Loucy (cell line): ENCODE measurements around the gene GRB7.

Experiments used
- H2AFZ ChIP-seq: fragments of 200-600 bp; sonication (generic); 2 replicates; pipeline ENCODE4 v1.6.0; 2016; ENCODE audit warnings: antibody characterized with exemption, mild to moderate bottlenecking, low read length, moderate library complexity
- H3F3A ChIP-seq: fragments of 200-600 bp; 2 replicates; pipeline ENCODE4 v1.6.0; 2016; ENCODE audit warnings: antibody characterized with exemption, low read depth, mild to moderate bottlenecking
- H3K27me3 ChIP-seq: fragments of 200-600 bp; sonication (generic); 2 replicates; pipeline ENCODE4 v1.6.1; 2014; ENCODE audit warnings: low read length, mild to moderate bottlenecking; ENCODE audit not compliant: insufficient read depth, poor library complexity, severe bottlenecking
- H3K36me3 ChIP-seq: fragments of 200-600 bp; sonication (generic); 2 replicates; pipeline ENCODE4 v1.6.1; 2016; ENCODE audit warnings: low read length; ENCODE audit not compliant: insufficient read depth
- H3K4me1 ChIP-seq: fragments of 200-600 bp; sonication (generic); 2 replicates; pipeline ENCODE4 v1.5.1; 2014; ENCODE audit warnings: low read length, mild to moderate bottlenecking; ENCODE audit not compliant: insufficient read depth, poor library complexity, severe bottlenecking
- H3K4me2 ChIP-seq: fragments of 200-600 bp; sonication (generic); 2 replicates; pipeline ENCODE4 v1.6.0; 2014; ENCODE audit warnings: antibody characterized with exemption, low read length, low read depth, mild to moderate bottlenecking; ENCODE audit not compliant: poor library complexity, severe bottlenecking
- H3K4me3 ChIP-seq: fragments of 200-600 bp; sonication (generic); 2 replicates; pipeline ENCODE4 v1.5.1; 2014; ENCODE audit warnings: low read length, mild to moderate bottlenecking, mixed read lengths; ENCODE audit not compliant: poor library complexity, severe bottlenecking
- H3K79me2 ChIP-seq: fragments of 200-600 bp; sonication (generic); 2 replicates; pipeline ENCODE4 v1.6.1; 2014; ENCODE audit warnings: low read length; ENCODE audit not compliant: insufficient read depth
- H3K9ac ChIP-seq: fragments of 200-600 bp; sonication (generic); 2 replicates; pipeline ENCODE4 v1.6.0; 2014; ENCODE audit warnings: mild to moderate bottlenecking, low read depth, low read length, moderate library complexity; ENCODE audit not compliant: poor library complexity, severe bottlenecking
- H3K9me2 ChIP-seq: fragments of 200-600 bp; sonication (generic); replicated peaks from 2 replicates; pipeline ENCODE4 v1.6.1; 2016; ENCODE audit warnings: low read depth, low read length, mixed read lengths
- H3K9me3 ChIP-seq: fragments of 200-600 bp; sonication (generic); 2 replicates; pipeline ENCODE4 v1.6.1; 2014; ENCODE audit warnings: mild to moderate bottlenecking, antibody characterized with exemption, low read length, low read depth; ENCODE audit not compliant: insufficient read depth
- H4K20me1 ChIP-seq: fragments of 200-600 bp; sonication (generic); 2 replicates; pipeline ENCODE4 v1.6.0; 2014; ENCODE audit warnings: antibody characterized with exemption, low read length, mild to moderate bottlenecking; ENCODE audit not compliant: insufficient read depth, poor library complexity, severe bottlenecking
- CTCF ChIP-seq: fragments of 200-600 bp; sonication (generic); conservative IDR thresholded peaks from 2 replicates; pipeline ENCODE4 v1.5.1; 2014; ENCODE audit warnings: mild to moderate bottlenecking, antibody characterized with exemption, low read length
- EZH2phosphoT487 ChIP-seq: fragments of 200-600 bp; IDR thresholded peaks from 2 replicates; pipeline ENCODE4 v1.6.1; 2018; ENCODE audit warnings: antibody characterized with exemption, mild to moderate bottlenecking, moderate library complexity, borderline replicate concordance

GRB7 gene

GRCh38 chr17:39781861-39782213, 44.1 kb downstream of the GRB7 start:
- TF ChIP-seq CTCF (no peak), EZH2phosphoT487 (no peak)
- no peaks in the 10 kb centered on the region for H3F3A ChIP-seq
- H3K9ac ChIP-seq: no peak overlapping the region
- no peak overlapping the region for H3K4me3 ChIP-seq
- no peak overlapping the region for H2AFZ ChIP-seq
- H3K4me1 ChIP-seq: peaks cover 7% of the 10 kb centered on the region
- H3K36me3 ChIP-seq: no peaks in the 10 kb centered on the region
- no peaks in the 10 kb centered on the region for H3K9me3 ChIP-seq
- H4K20me1 ChIP-seq: no peaks in the 10 kb centered on the region
- peaks cover 60% of the 10 kb centered on the region for H3K27me3 ChIP-seq
- no peaks in the 10 kb centered on the region for H3K9me2 ChIP-seq
- H3K4me2 ChIP-seq: no peak overlapping the region
- H3K79me2 ChIP-seq: no peaks in the 10 kb centered on the region

- Histone ChIP-seq H3K79me2 (no peaks in the 10 kb centered on the region), H3F3A (no peaks in the 10 kb centered on the region), H3K4me2 (no peak overlapping the region), H3K9me3 (no peaks in the 10 kb centered on the region), H4K20me1 (no peaks in the 10 kb centered on the region), H2AFZ (no peak overlapping the region), H3K36me3 (no peaks in the 10 kb centered on the region), H3K9ac (no peak overlapping the region), H3K9me2 (no peaks in the 10 kb centered on the region), H3K27me3 (peaks cover 56% of the 10 kb centered on the region), H3K4me1 (peaks cover 7% of the 10 kb centered on the region), H3K4me3 (no peak overlapping the region)
- TF ChIP-seq EZH2phosphoT487: no peak
- no peak for TF ChIP-seq CTCF
Observed at GRCh38 chr17:39782481-39782880, 44.7 kb downstream of the GRB7 start.

GRCh38 chr17:39782980-39783379, 45.2 kb downstream of the GRB7 start:
- no peak overlapping the region for H3K9ac ChIP-seq
- H3K9me3 ChIP-seq: no peaks in the 10 kb centered on the region
- H3K36me3 ChIP-seq: no peaks in the 10 kb centered on the region
- peaks cover 51% of the 10 kb centered on the region for H3K27me3 ChIP-seq
- no peak for TF ChIP-seq EZH2phosphoT487
- TF ChIP-seq CTCF: no peak
- no peaks in the 10 kb centered on the region for H3F3A ChIP-seq
- no peaks in the 10 kb centered on the region for H4K20me1 ChIP-seq
- H3K4me2 ChIP-seq: no peak overlapping the region
- no peak overlapping the region for H3K4me3 ChIP-seq
- peaks cover 7% of the 10 kb centered on the region for H3K4me1 ChIP-seq
- no peaks in the 10 kb centered on the region for H3K9me2 ChIP-seq
- H2AFZ ChIP-seq: no peak overlapping the region
- H3K79me2 ChIP-seq: no peaks in the 10 kb centered on the region
